ENCODE results near the gene CARD6. TPM values are rescaled to one million over a fixed set of nuclear protein-coding genes. Genes with fewer than 3 reads are reported as not detected.
"Not testable (repeated sequence)": the region's sequence is repeated elsewhere in the genome, so short reads cannot be mapped to it uniquely, and the experiment has no call there.

CARD6 gene
- total RNA-seq, 2 experiments from 2014 or later: 4.4 to 4.6 TPM

DNA sequence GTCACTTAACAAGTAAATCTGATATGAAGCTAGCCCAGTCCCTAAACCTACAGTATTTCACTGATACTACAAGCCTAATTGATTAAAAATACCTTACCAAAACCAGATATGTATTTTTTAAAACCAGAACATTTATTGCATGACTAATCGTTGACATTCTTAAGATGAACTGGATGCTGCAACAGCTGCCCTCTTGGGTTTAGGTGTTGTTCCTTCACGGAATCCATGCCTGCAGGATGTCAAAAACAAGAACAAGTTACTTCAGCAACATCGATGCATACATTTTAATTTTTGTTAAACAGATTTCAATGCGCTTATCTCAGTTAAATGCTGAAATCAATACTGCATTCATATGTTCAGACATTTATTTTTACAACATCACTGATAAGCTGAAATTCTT, 8.8 kb upstream of the CARD6 start:
- no peaks in the 10 kb centered on the region for H3K27me3 Mint-ChIP-seq
- POLR2A ChIA-PET: interaction anchor here (0.5 to 4.5 kb wide), 6 partner anchors 9 to 177 kb away, joined by 3 to 19 read pairs (median 12); partner anchors contain the start of gene PRKAA1
- CTCF ChIA-PET: interaction anchor here (0.5 to 1.9 kb wide), 5 partner anchors 9 to 76 kb away, joined by 3 to 5 read pairs (median 4); partner anchors contain the start of genes CARD6 and TTC33
- H3K4me3 Mint-ChIP-seq: peak overlapping the region; percentile 99
- H3K36me3 Mint-ChIP-seq (ENCODE audit: low read depth): peaks cover 81% of the 10 kb centered on the region
- peaks cover 69% of the 10 kb centered on the region for H3K4me1 Mint-ChIP-seq
- no peaks in the 10 kb centered on the region for H3K9me3 Mint-ChIP-seq
- no peak for DNase-seq
- H3K27ac Mint-ChIP-seq: peak overlapping the region; percentile 98

DNA sequence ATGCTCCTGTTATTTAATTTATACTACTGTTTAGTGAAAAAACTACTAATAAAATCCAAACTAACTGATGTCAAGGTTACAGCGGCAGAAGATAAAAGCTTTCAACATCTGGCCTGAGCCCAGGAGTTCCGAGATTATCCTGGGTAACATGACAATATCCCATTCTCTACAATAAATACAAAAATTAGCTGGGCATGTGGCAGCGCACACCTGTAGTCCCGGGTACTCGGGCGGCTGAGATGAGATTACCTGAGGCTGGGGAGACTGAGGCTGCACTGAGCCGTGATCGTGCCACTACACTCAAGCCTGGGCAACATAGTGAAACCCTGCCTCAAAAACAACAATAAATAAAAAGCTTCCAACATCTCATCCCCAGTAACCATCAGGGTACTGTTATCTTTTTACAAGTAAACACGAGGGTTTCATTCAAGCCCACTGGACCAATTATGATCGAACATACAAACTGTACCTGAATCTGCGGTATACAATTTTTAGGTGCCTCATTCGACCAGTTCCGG, 7.4 kb upstream of the CARD6 start:
- no peak for DNase-seq

DNA sequence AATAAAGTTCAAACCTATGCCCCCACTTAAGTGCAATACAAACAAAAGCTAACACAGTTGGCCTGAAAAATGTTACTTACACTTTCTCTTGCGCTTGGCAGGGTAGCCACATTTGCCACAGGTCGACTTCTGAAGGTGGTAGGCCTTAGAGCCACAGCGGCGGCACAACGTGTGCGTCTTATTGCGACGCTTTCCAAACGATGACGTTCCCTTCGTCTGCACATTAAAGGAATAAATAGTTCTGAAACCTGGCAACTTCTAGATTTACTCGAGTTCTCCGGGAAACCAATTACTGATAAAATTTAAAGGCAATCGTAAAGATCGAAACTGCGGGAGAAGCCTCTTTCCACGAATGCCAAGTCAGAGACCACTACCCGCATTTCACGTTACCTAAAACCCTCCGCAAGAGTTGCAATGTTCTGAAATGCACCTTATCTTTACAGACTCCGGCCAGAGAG, 6.7 kb upstream of the CARD6 start:
- H3K36me3 Mint-ChIP-seq (ENCODE audit: low read depth): peaks cover 60% of the 10 kb centered on the region
- ChIA-PET POLR2A (interaction anchor here (0.6 to 4.5 kb wide), 12 partner anchors 9 to 1036 kb away, joined by 3 to 19 read pairs (median 4); partner anchors contain the start of genes OXCT1, PRKAA1 and TTC33), CTCF (no interaction called here)
- peaks cover 69% of the 10 kb centered on the region for H3K4me1 Mint-ChIP-seq
- peak overlapping the region; percentile 99 for H3K4me3 Mint-ChIP-seq
- no peaks in the 10 kb centered on the region for H3K9me3 Mint-ChIP-seq
- peak overlapping the region; percentile 98 for H3K27ac Mint-ChIP-seq
- DNase-seq: peak; percentile 64
- no peaks in the 10 kb centered on the region for H3K27me3 Mint-ChIP-seq

More for the DNA sequence above, 7.4 kb upstream of the CARD6 start:
- Mint-ChIP-seq H3K27ac (peak overlapping the region; percentile 98), H3K4me3 (peak overlapping the region; percentile 99), H3K9me3 (no peaks in the 10 kb centered on the region), H3K4me1 (peaks cover 76% of the 10 kb centered on the region), H3K36me3 (ENCODE audit: low read depth) (peaks cover 67% of the 10 kb centered on the region), H3K27me3 (no peaks in the 10 kb centered on the region)
- CTCF ChIA-PET: interaction anchor here (1.9 kb wide), 1 partner anchor 78 kb away, joined by 4 read pairs; the partner anchor contains the start of gene TTC33
- POLR2A ChIA-PET: interaction anchor here (1.0 to 4.5 kb wide), 7 partner anchors 9 to 1037 kb away, joined by 3 to 19 read pairs (median 9); partner anchors contain the start of genes OXCT1, PRKAA1 and TTC33

DNA sequence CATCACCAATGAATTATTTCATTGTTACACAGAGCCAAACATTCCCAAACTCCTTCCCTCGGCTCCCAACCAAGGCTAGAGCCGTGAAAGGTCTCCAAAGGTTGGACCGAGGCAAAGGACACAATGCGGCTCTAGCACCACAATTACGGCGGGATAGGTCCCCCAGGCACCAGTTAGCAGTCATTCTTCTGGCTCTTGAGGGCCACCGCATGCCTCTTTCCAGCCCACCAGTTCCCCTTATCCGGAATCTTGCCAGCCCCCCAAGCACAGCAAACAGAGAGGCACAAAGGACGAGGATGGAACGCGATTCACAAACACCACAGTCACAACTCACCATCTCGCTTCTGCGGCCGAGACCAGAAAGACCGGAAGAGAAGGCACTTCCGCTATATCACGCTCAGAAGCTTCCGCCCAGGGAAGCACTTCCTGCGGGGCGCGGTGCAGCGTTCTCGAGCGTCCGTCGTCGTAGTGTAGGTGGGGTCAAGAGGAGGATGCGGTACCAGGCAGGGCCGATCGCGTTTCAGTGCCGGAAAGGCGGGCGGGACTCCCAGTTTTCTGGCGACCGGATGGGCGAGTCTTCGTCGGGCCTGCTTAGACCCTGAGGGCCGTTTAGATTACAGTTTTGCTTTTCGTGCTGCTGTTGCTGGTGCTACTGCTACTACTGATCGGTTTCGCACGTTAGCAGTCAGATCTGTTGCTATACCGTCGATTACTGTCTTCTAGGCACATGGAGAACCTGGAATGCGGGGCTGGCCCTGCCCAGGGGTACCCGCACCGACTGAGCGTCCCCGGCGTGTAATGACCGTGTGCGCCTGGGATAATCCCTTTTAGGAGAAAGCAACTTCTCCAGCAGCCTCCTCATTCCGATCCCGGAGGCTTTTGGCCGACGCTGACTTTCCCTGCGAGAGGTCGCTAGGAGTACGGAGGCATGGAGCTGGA, 6.0 kb upstream of the CARD6 start, which contains the start of gene RPL37:
Gene RPL37, minus strand, starts transcription at position 374 of the 939 bp plus-strand sequence. Its CDS starts 37 bp downstream, at position 337.
- H3K9me3 Mint-ChIP-seq: no peaks in the 10 kb centered on the region
- POLR2A ChIA-PET: interaction anchor here (0.6 to 4.5 kb wide), 13 partner anchors 9 to 1035 kb away, joined by 3 to 19 read pairs (median 4); partner anchors contain the start of genes OXCT1, PRKAA1 and TTC33
- H3K27me3 Mint-ChIP-seq: no peaks in the 10 kb centered on the region
- peak within 1 kb of the TSS; percentile 99 for H3K4me3 Mint-ChIP-seq
- peak within 1 kb of the TSS; percentile 98 for H3K27ac Mint-ChIP-seq
- peaks cover 54% of the 10 kb centered on the region for H3K36me3 Mint-ChIP-seq (ENCODE audit: low read depth)
- peak; percentile 94 for DNase-seq
- CTCF ChIA-PET: no interaction called here
- peaks cover 67% of the 10 kb centered on the region for H3K4me1 Mint-ChIP-seq

DNA sequence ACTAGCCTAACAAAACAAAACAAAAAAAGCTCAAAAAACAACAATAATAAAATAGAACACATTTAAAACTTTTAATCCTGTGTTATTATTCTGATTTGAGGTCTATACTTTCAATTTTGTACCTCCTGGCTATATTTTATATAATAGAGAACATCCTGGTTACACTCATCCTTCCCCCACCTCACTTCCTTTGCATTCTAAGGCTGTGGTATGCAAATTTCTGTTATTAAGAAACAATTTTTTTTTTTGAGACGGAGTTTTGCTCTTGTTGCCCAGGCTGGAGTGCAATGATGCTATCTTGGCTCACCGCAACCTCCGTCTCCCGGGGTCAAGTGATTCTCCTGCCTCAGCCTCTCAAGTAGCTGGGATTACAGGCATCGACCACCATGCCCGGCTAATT, 3.1 kb upstream of the CARD6 start:
- peaks cover 26% of the 10 kb centered on the region for H3K36me3 Mint-ChIP-seq (ENCODE audit: low read depth)
- H3K4me1 Mint-ChIP-seq: peaks cover 54% of the 10 kb centered on the region
- no peak overlapping the region for H3K4me3 Mint-ChIP-seq
- ChIA-PET CTCF (no interaction called here), POLR2A (interaction anchor here (0.6 kb wide), 1 partner anchor 1880 kb away, joined by 4 read pairs; no protein-coding TSS in a partner anchor)
- peak overlapping the region; percentile 47 for H3K27ac Mint-ChIP-seq
- H3K9me3 Mint-ChIP-seq: no peaks in the 10 kb centered on the region
- DNase-seq: peak; percentile 29
- peaks cover 6% of the 10 kb centered on the region for H3K27me3 Mint-ChIP-seq

DNA sequence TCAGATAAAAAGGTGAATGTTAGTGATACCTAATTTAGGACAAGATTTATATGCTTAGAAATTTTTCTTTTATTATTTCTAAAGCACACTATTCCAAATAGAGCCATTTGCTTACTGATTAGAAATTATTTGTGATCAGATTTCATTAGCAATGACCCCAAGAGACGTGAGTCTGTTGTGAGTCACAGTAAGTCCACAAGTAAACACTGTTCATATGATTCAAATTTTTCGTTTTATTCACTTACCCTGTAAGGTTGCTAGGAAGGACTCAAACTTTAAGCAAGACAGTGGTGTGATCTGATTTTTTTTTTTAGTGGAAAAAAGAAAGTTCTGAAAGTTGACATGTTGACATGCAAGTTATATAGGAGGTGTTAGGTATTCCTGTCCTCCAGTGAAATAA, 1.2 kb downstream of the CARD6 start:
- H3K27ac Mint-ChIP-seq: no peak overlapping the region
- H3K4me1 Mint-ChIP-seq: peaks cover 27% of the 10 kb centered on the region
- H3K9me3 Mint-ChIP-seq: no peaks in the 10 kb centered on the region
- POLR2A ChIA-PET: interaction anchor here (1.6 kb wide), 1 partner anchor 45 kb away, joined by 7 read pairs; no protein-coding TSS in a partner anchor
- no peak overlapping the region for H3K4me3 Mint-ChIP-seq
- H3K36me3 Mint-ChIP-seq (ENCODE audit: low read depth): peaks cover 6% of the 10 kb centered on the region
- DNase-seq: no peak
- CTCF ChIA-PET: interaction anchor here (1.3 kb wide), 1 partner anchor 36 kb away, joined by 4 read pairs; no protein-coding TSS in a partner anchor
- H3K27me3 Mint-ChIP-seq: peaks cover 14% of the 10 kb centered on the region

DNA sequence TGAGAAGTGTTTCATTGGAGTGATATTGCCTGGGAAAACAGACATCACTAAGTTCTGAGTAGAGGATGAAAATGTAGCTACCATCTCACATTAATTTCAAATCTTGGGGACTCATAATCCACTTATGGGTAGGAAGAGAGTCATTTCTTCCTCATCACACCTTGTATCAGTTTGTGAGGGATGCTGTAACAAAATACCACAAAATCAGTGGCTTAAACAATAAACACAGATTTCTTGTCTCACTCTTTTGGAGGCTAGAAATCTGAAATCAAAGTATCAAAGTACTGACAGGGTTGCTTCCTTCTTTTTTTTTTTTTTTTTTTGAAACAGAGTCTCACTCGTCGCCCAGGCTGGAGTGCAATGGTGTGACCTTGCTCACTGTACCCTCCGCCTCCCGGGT, 3.4 kb downstream of the CARD6 start:
- no peak for DNase-seq
- Mint-ChIP-seq H3K9me3 (no peaks in the 10 kb centered on the region), H3K36me3 (ENCODE audit: low read depth) (peaks cover 6% of the 10 kb centered on the region), H3K4me3 (no peak overlapping the region), H3K27me3 (peaks cover 14% of the 10 kb centered on the region), H3K27ac (no peak overlapping the region), H3K4me1 (peaks cover 18% of the 10 kb centered on the region)
- ChIA-PET POLR2A (interaction anchor here (1.3 kb wide), 1 partner anchor 14 kb away, joined by 4 read pairs; no protein-coding TSS in a partner anchor), CTCF (interaction anchor here (0.6 kb wide), 1 partner anchor 100 kb away, joined by 3 read pairs; no protein-coding TSS in a partner anchor)

DNA sequence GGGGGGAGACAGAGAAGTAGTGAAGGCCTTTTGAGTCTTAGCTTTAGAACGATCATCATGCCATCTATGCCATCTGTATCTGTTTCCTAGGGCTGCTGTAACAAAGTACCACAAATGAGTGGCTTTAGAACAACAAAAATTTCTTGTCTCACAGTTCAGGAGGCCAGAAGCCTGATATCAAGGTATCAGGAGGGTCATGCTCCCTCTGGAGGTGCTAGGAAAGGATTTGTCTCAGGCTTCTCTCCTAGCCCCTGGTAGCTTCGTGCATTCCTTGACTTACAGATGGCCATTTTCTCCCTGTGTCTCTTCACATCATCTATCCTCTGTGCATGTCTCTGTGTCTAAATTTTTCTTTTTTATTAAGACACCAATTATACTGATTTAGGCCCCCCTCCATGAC, 5.2 kb downstream of the CARD6 start:
- Mint-ChIP-seq H3K27ac (no peak overlapping the region), H3K27me3 (peaks cover 13% of the 10 kb centered on the region), H3K36me3 (ENCODE audit: low read depth) (peaks cover 9% of the 10 kb centered on the region), H3K4me3 (no peak overlapping the region), H3K9me3 (no peaks in the 10 kb centered on the region), H3K4me1 (peaks cover 9% of the 10 kb centered on the region)
- POLR2A ChIA-PET: no interaction called here
- CTCF ChIA-PET: no interaction called here
- DNase-seq: no peak

DNA sequence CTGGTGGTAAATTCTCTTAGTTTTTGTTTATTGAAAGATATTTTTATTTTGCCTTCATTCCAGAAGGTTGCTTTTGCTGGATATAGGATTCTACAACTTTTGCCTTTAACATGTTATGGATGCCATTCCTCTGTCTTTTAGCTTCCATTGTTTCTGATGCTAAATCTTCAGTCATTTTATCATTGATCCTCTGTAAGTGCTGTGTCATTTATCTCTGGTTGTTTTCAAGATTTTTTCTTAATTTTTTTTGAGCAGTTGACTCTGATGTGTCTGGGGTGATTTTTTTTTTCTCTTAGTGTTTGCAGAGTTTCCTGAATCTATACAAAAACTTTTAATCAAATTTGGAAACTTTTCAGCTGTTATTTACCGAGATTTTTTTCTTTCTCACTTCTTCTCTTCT, 6.4 kb downstream of the CARD6 start:
- ChIA-PET POLR2A (interaction anchor here (1.5 kb wide), 1 partner anchor 12 kb away, joined by 4 read pairs; the partner anchor contains the start of gene RPL37), CTCF (no interaction called here)
- H3K4me1 Mint-ChIP-seq: peaks cover 4% of the 10 kb centered on the region
- H3K27ac Mint-ChIP-seq: no peak overlapping the region
- no peaks in the 10 kb centered on the region for H3K9me3 Mint-ChIP-seq
- DNase-seq: no peak
- H3K36me3 Mint-ChIP-seq (ENCODE audit: low read depth): peaks cover 15% of the 10 kb centered on the region
- peaks cover 9% of the 10 kb centered on the region for H3K27me3 Mint-ChIP-seq
- H3K4me3 Mint-ChIP-seq: no peak overlapping the region

DNA sequence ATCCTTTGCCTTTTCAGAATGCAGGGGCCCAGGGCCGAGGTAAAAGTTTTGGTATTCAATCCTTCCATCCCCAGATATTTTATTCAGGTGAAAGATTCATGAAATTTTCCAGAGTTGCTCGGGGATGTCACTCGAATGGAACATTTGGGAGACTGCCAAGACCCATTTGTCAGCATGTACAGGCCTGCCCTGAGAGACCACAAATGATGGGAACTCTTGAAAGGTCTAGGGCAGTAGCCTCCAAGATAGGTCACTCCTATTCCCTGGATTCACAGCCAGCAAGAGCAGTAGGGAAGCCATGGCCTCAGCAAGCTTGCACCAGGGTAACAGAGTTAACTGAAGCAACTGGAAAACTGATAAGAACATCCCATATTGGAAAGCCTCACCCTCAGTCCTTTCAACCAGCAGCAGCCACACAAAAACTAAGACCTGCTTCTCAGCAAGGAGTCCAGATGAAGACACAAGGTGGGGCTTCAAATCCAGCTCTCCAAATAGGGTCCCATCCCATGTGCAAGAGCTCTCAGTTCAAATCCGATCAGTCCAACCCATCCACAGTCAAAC, 12.5 kb downstream of the CARD6 start:
- Mint-ChIP-seq H3K36me3 (ENCODE audit: low read depth) (peaks cover 22% of the 10 kb centered on the region), H3K9me3 (peaks cover 3% of the 10 kb centered on the region), H3K27ac (no peak overlapping the region), H3K4me3 (no peak overlapping the region), H3K27me3 (no peaks in the 10 kb centered on the region), H3K4me1 (no peaks in the 10 kb centered on the region)
- CTCF ChIA-PET: interaction anchor here (0.5 kb wide), 1 partner anchor 136 kb away, joined by 3 read pairs; no protein-coding TSS in a partner anchor
- POLR2A ChIA-PET: no interaction called here
- DNase-seq: no peak

DNA sequence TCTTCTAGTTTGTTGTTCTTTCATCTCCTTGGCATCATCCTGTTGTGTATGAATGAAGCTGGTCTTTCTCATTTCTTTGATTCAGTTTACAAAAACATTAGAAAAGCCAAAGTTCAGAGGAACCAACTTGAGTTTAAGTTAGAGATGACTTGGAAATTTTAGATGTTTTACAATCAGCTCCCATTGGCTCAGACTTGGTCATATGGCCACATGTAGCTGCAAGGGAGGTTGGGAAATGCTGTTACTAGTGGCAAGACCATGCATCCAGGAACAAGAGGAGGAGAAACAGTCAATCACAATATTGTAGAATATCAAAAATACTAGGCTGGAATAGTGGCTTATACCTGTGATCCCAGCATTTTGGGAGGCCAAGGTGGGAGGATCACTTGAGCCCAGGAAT, 19.5 kb downstream of the CARD6 start:
- Mint-ChIP-seq H3K9me3 (peaks cover 7% of the 10 kb centered on the region), H3K27me3 (no peaks in the 10 kb centered on the region), H3K27ac (no peak overlapping the region), H3K4me1 (no peaks in the 10 kb centered on the region), H3K4me3 (no peak overlapping the region), H3K36me3 (ENCODE audit: low read depth) (peaks cover 2% of the 10 kb centered on the region)
- ChIA-PET POLR2A (no interaction called here), CTCF (interaction anchor here (0.9 to 1.2 kb wide), 2 partner anchors 9 to 44 kb away, joined by 3 read pairs; no protein-coding TSS in a partner anchor)
- no peak for DNase-seq

DNA sequence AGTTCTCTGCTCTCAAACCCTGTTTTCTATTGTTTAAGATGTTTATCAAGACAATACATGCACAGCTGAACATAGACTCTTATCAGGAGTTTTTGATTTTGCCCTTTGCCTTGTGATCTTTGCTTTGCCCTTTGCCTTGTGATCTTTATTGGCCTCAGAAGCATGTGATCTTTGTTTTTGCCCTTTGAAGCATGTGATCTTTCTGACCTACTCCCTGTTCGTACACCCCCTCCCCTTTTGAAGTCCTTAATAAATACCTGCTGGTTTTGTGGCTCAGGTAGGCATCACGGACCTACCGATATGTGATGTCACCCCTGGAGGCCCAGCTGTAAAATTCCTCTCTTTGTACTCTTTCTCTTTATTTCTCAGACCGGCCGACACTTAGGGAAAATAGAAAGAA, 23.8 kb downstream of the CARD6 start:
- H3K27ac Mint-ChIP-seq; DNase-seq; POLR2A ChIA-PET; H3K36me3 Mint-ChIP-seq (ENCODE audit: low read depth); H3K9me3 Mint-ChIP-seq; CTCF ChIA-PET; H3K27me3 Mint-ChIP-seq; H3K4me3 Mint-ChIP-seq; H3K4me1 Mint-ChIP-seq: not testable (repeated sequence)

Data from activated CD4-positive, alpha-beta memory T cell treated with anti-CD3 and anti-CD28 coated beads, Interleukin-2, amount 10 ng/mL, durations not matched to agents 7 days and 5 days (primary cell).